SU-DHL-6 (cell line): ENCODE data around the gene MAGEB16.

ENCODE experiments used
- H2AFZ ChIP-seq: fragments of 200-600 bp; sonication (generic); 2 replicates; pipeline ENCODE4 v1.6.1; 2014; ENCODE audit warnings: low read depth, mild to moderate bottlenecking, moderate library complexity, mixed read lengths, antibody characterized with exemption, low read length; ENCODE audit not compliant: severe bottlenecking
- H3F3A ChIP-seq: fragments of 200-600 bp; shearing (Covaris generic); 2 replicates; pipeline ENCODE4 v1.6.0; 2016; ENCODE audit warnings: antibody characterized with exemption, mild to moderate bottlenecking; ENCODE audit not compliant: insufficient read depth
- H3K27ac ChIP-seq: fragments of 200-600 bp; sonication (generic); 2 replicates; pipeline ENCODE4 v1.5.1; 2016; ENCODE audit warnings: low read depth, mild to moderate bottlenecking, low read length, moderate library complexity, mixed read lengths
- H3K27me3 ChIP-seq: fragments of 200-600 bp; sonication (generic), shearing (Covaris generic); 2 replicates; pipeline ENCODE4 v1.6.0; 2014; ENCODE audit warnings: mild to moderate bottlenecking, low read length
- H3K36me3 ChIP-seq: fragments of 200-600 bp; sonication (generic); 2 replicates; pipeline ENCODE4 v1.6.1; 2014; ENCODE audit warnings: mild to moderate bottlenecking, low read length, mixed read lengths
- H3K4me2 ChIP-seq: fragments of 300-600, 200-600 bp; shearing (Covaris generic), sonication (generic); 2 replicates; pipeline ENCODE4 v1.6.0; 2014; ENCODE audit warnings: low read length, low read depth, mild to moderate bottlenecking; ENCODE audit not compliant: poor library complexity, severe bottlenecking
- H3K4me3 ChIP-seq: fragments of 200-600 bp; sonication (generic); 2 replicates; pipeline ENCODE4 v1.5.1; 2014; ENCODE audit warnings: antibody characterized with exemption, low read length, mild to moderate bottlenecking, mixed read lengths; ENCODE audit not compliant: insufficient read depth, poor library complexity, severe bottlenecking
- H3K79me2 ChIP-seq: fragments of 200-600 bp; sonication (generic); 2 replicates; pipeline ENCODE4 v1.6.1; 2014; ENCODE audit warnings: mild to moderate bottlenecking, low read length, moderate library complexity; ENCODE audit not compliant: insufficient read depth
- H3K9ac ChIP-seq: fragments of 200-600 bp; sonication (generic); 2 replicates; pipeline ENCODE4 v1.7.0; 2014; ENCODE audit warnings: mild to moderate bottlenecking, low read length
- H3K9me2 ChIP-seq: fragments of 200-600 bp; sonication (generic); replicated peaks from 2 replicates; pipeline ENCODE4 v1.6.1; 2014; ENCODE audit warnings: low read length; ENCODE audit not compliant: insufficient read depth
- H3K9me3 ChIP-seq: fragments of 200-600 bp; sonication (generic); 2 replicates; pipeline ENCODE4 v1.6.1; 2014; ENCODE audit warnings: low read length, mixed read lengths; ENCODE audit not compliant: insufficient read depth
- H4K20me1 ChIP-seq: fragments of 200-600 bp; sonication (generic); 2 replicates; pipeline ENCODE4 v1.6.1; 2014; ENCODE audit warnings: low read depth, mild to moderate bottlenecking, antibody characterized with exemption, low read length, moderate library complexity, mixed read lengths
- CTCF ChIP-seq: fragments of 200-600 bp; sonication (generic); IDR thresholded peaks from one replicate; pipeline ENCODE4 v1.5.1; 2017; ENCODE audit warnings: antibody characterized with exemption, mild to moderate bottlenecking, low read length, moderate library complexity; ENCODE audit not compliant: insufficient read depth, poor library complexity, severe bottlenecking
- EZH2phosphoT487 ChIP-seq: fragments of 200-600 bp; sonication (generic), shearing (Covaris generic); conservative IDR thresholded peaks from 2 replicates; pipeline ENCODE4 v1.6.1; 2018; ENCODE audit warnings: mild to moderate bottlenecking, antibody characterized with exemption, low read length, moderate library complexity, mixed read lengths

Gene MAGEB16

GRCh38 chrX:35786271-35786670 lies 11.9 kb upstream of the MAGEB16 start:
- no peaks in the 10 kb centered on the region for H3K9me3 ChIP-seq
- H3K36me3 ChIP-seq = no peaks in the 10 kb centered on the region
- no peak overlapping the region for H3K4me2 ChIP-seq
- no peak overlapping the region for H3K27ac ChIP-seq
- no peaks in the 10 kb centered on the region for H3K27me3 ChIP-seq
- H3K9ac ChIP-seq = no peak overlapping the region
- H2AFZ ChIP-seq = no peak overlapping the region
- no peaks in the 10 kb centered on the region for H3K9me2 ChIP-seq
- H4K20me1 ChIP-seq = no peaks in the 10 kb centered on the region
- no peak overlapping the region for H3K4me3 ChIP-seq
- TF ChIP-seq EZH2phosphoT487 (no peak), CTCF (no peak)
- no peaks in the 10 kb centered on the region for H3K79me2 ChIP-seq
- no peaks in the 10 kb centered on the region for H3F3A ChIP-seq

GRCh38 chrX:35787867-35788266 lies 10.3 kb upstream of the MAGEB16 start:
- no peaks in the 10 kb centered on the region for H3K36me3 ChIP-seq
- no peaks in the 10 kb centered on the region for H3K79me2 ChIP-seq
- H3F3A ChIP-seq = no peaks in the 10 kb centered on the region
- no peak overlapping the region for H3K4me3 ChIP-seq
- H3K9me3 ChIP-seq = no peaks in the 10 kb centered on the region
- H4K20me1 ChIP-seq = no peaks in the 10 kb centered on the region
- no peak overlapping the region for H3K9ac ChIP-seq
- H2AFZ ChIP-seq = no peak overlapping the region
- no peaks in the 10 kb centered on the region for H3K27me3 ChIP-seq
- TF ChIP-seq CTCF (no peak), EZH2phosphoT487 (no peak)
- no peak overlapping the region for H3K4me2 ChIP-seq
- no peak overlapping the region for H3K27ac ChIP-seq
- no peaks in the 10 kb centered on the region for H3K9me2 ChIP-seq

GRCh38 chrX:35800474-35800873 lies 2.3 kb downstream of the MAGEB16 start:
- no peak overlapping the region for H2AFZ ChIP-seq
- H3K9me3 ChIP-seq = no peaks in the 10 kb centered on the region
- H4K20me1 ChIP-seq = no peaks in the 10 kb centered on the region
- H3K79me2 ChIP-seq = no peaks in the 10 kb centered on the region
- H3K4me2 ChIP-seq = no peak overlapping the region
- H3K27me3 ChIP-seq = no peaks in the 10 kb centered on the region
- no peak overlapping the region for H3K4me3 ChIP-seq
- H3K27ac ChIP-seq = no peak overlapping the region
- H3F3A ChIP-seq = no peaks in the 10 kb centered on the region
- H3K36me3 ChIP-seq = no peaks in the 10 kb centered on the region
- TF ChIP-seq CTCF (no peak), EZH2phosphoT487 (no peak)
- H3K9me2 ChIP-seq = no peaks in the 10 kb centered on the region
- H3K9ac ChIP-seq = no peak overlapping the region

- no peaks in the 10 kb centered on the region for H3K27me3 ChIP-seq
- no peaks in the 10 kb centered on the region for H3K36me3 ChIP-seq
- no peak overlapping the region for H3K4me2 ChIP-seq
- H3K9ac ChIP-seq = no peak overlapping the region
- no peaks in the 10 kb centered on the region for H3K9me3 ChIP-seq
- no peak for TF ChIP-seq EZH2phosphoT487
- no peak for TF ChIP-seq CTCF
- H3K4me3 ChIP-seq = no peak overlapping the region
- no peak overlapping the region for H3K27ac ChIP-seq
- no peaks in the 10 kb centered on the region for H3F3A ChIP-seq
- H3K79me2 ChIP-seq = no peaks in the 10 kb centered on the region
- no peak overlapping the region for H2AFZ ChIP-seq
- H3K9me2 ChIP-seq = no peaks in the 10 kb centered on the region
- H4K20me1 ChIP-seq = no peaks in the 10 kb centered on the region
Measured at GRCh38 chrX:35809781-35810180, 11.6 kb downstream of the MAGEB16 start.
